GM10248 (cell line): ENCODE results near the gene RTEL1.
"Not testable (repeated sequence)": the region's sequence is repeated elsewhere in the genome, so short reads cannot be mapped to it uniquely, and the experiment has no call there.

Source experiments
- CTCF ChIA-PET: fragments of 300-600 bp; sonication (Branson Sonifier 250); formaldehyde crosslinking; extraction: SDS; loops from one replicate; lab custom pipeline; 2021; ENCODE audit warnings: antibody characterized with exemption; lab: Yijun Ruan, JAX
- POLR2A ChIA-PET: fragments of 350-650 bp; sonication (Branson Sonifier 250); formaldehyde crosslinking; extraction: SDS; loops from one replicate; lab custom pipeline; 2020; ENCODE audit warnings: antibody characterized with exemption; lab: Yijun Ruan, JAX
- DNase-seq: peaks from one replicate; pipeline ENCODE4 v3.0.0; 2012; ENCODE audit errors: extremely low spot score
- CTCF ChIP-seq: IDR thresholded peaks from 2 replicates; pipeline ENCODE4 v1.5.1; 2012; ENCODE audit warnings: mild to moderate bottlenecking, low read depth; ENCODE audit errors: extremely low read depth, missing control alignments, control extremely low read depth

The RTEL1 gene

GRCh38 chr20:63657260-63657936 lies 714 bp upstream of the RTEL1 start:
- ChIA-PET CTCF (interaction anchor here (1.1 to 3.4 kb wide), 2 partner anchors 16 to 30 kb away, joined by 3 to 11 read pairs; no protein-coding TSS in a partner anchor), POLR2A (interaction anchor here (1.2 kb wide), 1 partner anchor 15 kb away, joined by 4 read pairs; no protein-coding TSS in a partner anchor)
- DNase-seq = no peak
- no peak for TF ChIP-seq CTCF

- ChIA-PET CTCF (interaction anchor here (1.0 to 3.4 kb wide), 4 partner anchors 9 to 205 kb away, joined by 3 to 11 read pairs (median 3); no protein-coding TSS in a partner anchor), POLR2A (interaction anchor here (1.2 kb wide), 1 partner anchor 17 kb away, joined by 4 read pairs; no protein-coding TSS in a partner anchor)
- DNase-seq = no peak
- TF ChIP-seq CTCF = no peak
Measured at GRCh38 chr20:63658749-63659187, 656 bp downstream of the RTEL1 start.

- DNase-seq = no peak
- TF ChIP-seq CTCF = no peak
- ChIA-PET POLR2A (no interaction called here), CTCF (interaction anchor here (1.0 to 3.4 kb wide), 2 partner anchors 18 to 121 kb away, joined by 3 to 11 read pairs; no protein-coding TSS in a partner anchor)
Measured at GRCh38 chr20:63659370-63659769, 1.3 kb downstream of the RTEL1 start.

GRCh38 chr20:63660174-63660573 lies 2.1 kb downstream of the RTEL1 start:
- CTCF ChIA-PET = interaction anchor here (3.4 kb wide), 1 partner anchor 18 kb away, joined by 11 read pairs; no protein-coding TSS in a partner anchor
- POLR2A ChIA-PET, DNase-seq: not testable (repeated sequence)

GRCh38 chr20:63660622-63661021 lies 2.5 kb downstream of the RTEL1 start:
- ChIA-PET POLR2A (no interaction called here), CTCF (interaction anchor here (0.9 to 3.4 kb wide), 2 partner anchors 19 to 47 kb away, joined by 3 to 11 read pairs; partner anchors contain the start of genes ARFRP1 and ZGPAT)
- TF ChIP-seq CTCF = no peak
- no peak for DNase-seq

GRCh38 chr20:63661108-63661507 lies 3.0 kb downstream of the RTEL1 start:
- no peak for DNase-seq
- TF ChIP-seq CTCF = no peak
- ChIA-PET CTCF (interaction anchor here (0.9 kb wide), 1 partner anchor 47 kb away, joined by 3 read pairs; the partner anchor contains the start of genes ARFRP1 and ZGPAT), POLR2A (interaction anchor here (0.6 kb wide), 1 partner anchor 87 kb away, joined by 3 read pairs; the partner anchor contains the start of gene HELZ2)
